ENCODE results near the gene R3HDM2.

The R3HDM2 gene

GRCh38 chr12:57261428-57261865 lies 169.4 kb downstream of the R3HDM2 start:
- no peak for DNase-seq

- no peak for DNase-seq
Observed at GRCh38 chr12:57260366-57260765, 170.5 kb downstream of the R3HDM2 start.

GRCh38 chr12:57258977-57259970 lies 171.6 kb downstream of the R3HDM2 start:
- no peak for DNase-seq

GRCh38 chr12:57255916-57256315 lies 174.9 kb downstream of the R3HDM2 start:
- DNase-seq, result no peak

GRCh38 chr12:57254506-57255280 lies 176.2 kb downstream of the R3HDM2 start:
- DNase-seq, result no peak

GRCh38 chr12:57250956-57251355 lies 179.9 kb downstream of the R3HDM2 start, which contains the start of gene STAC3:
Gene STAC3, minus strand, starts transcription at chr12:57251187. Its CDS starts 1,551 bp downstream, at chr12:57249636.
- no peak for DNase-seq

- no peak for DNase-seq
Observed at GRCh38 chr12:57250541-57250940, 180.3 kb downstream of the R3HDM2 start.

GRCh38 chr12:57248934-57249742 lies 181.7 kb downstream of the R3HDM2 start:
- no peak for DNase-seq

GRCh38 chr12:57247041-57247440 lies 183.8 kb downstream of the R3HDM2 start:
- DNase-seq, result no peak

GRCh38 chr12:57244312-57244696 lies 186.5 kb downstream of the R3HDM2 start:
- DNase-seq, result no peak

GRCh38 chr12:57243521-57244311 lies 187.1 kb downstream of the R3HDM2 start:
- DNase-seq, result peak; percentile 75

- peak; percentile 43 for DNase-seq
Observed at GRCh38 chr12:57242691-57243454, 188.0 kb downstream of the R3HDM2 start.

- no peak for DNase-seq
Observed at GRCh38 chr12:57242329-57242690, 188.5 kb downstream of the R3HDM2 start.

GRCh38 chr12:57241402-57242310 lies 189.2 kb downstream of the R3HDM2 start:
- DNase-seq, result no peak

- no peak for DNase-seq
Observed at GRCh38 chr12:57240926-57241401, 189.9 kb downstream of the R3HDM2 start.

GRCh38 chr12:57240066-57240921 lies 190.5 kb downstream of the R3HDM2 start:
- peak; percentile 80 for DNase-seq

- no peak for DNase-seq
Observed at GRCh38 chr12:57239587-57240065, 191.2 kb downstream of the R3HDM2 start.

- peak; percentile 72 for DNase-seq
Observed at GRCh38 chr12:57238854-57239554, 191.8 kb downstream of the R3HDM2 start.

Measured in CD4-positive, alpha-beta T cell treated with Interleukin-4 for 4 hours (primary cell).